Measurements from ENCODE around the gene MEAF6.

MEAF6 gene

DNA sequence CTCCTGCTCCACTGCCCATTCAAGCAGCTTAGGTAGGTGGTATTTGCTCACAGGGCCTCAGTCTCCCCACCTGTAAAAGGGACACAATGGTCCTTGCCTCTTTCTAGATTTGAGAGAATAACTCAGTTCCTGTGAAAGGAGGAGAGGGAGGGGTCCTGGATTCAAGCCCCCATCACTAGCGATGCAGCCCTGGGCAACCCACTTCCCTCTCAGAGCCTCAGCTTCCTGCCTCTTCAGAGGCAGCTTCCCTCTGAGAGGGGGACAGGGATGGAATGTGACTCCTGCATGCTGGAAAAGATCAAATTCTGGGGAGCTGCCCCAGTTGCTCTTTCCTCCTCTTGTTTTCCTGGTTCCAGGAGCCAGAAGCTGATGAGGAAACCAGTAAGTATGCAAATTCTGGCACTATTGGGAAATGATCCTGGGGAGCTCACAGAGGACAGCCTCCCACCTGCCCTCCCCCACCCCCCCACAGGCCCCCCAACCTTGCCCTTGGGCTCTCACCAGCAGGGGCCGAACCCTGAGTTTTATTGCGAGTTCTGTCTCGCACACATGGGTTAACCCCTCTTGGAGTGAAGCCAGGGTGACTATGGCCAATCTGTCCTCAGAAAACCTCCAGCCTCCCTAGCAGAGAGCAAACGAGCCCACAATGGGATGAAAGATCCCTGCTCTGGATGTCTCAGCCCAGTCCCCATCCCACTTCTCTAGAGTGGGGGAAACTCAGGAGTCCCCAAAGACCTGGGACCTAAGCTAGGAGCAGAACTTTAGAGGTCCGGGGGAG lies 28.5 kb downstream of the MEAF6 start:
- H3K27ac ChIP-seq, result peak overlapping the region; percentile 99
- TF ChIP-seq, protein P1, sequence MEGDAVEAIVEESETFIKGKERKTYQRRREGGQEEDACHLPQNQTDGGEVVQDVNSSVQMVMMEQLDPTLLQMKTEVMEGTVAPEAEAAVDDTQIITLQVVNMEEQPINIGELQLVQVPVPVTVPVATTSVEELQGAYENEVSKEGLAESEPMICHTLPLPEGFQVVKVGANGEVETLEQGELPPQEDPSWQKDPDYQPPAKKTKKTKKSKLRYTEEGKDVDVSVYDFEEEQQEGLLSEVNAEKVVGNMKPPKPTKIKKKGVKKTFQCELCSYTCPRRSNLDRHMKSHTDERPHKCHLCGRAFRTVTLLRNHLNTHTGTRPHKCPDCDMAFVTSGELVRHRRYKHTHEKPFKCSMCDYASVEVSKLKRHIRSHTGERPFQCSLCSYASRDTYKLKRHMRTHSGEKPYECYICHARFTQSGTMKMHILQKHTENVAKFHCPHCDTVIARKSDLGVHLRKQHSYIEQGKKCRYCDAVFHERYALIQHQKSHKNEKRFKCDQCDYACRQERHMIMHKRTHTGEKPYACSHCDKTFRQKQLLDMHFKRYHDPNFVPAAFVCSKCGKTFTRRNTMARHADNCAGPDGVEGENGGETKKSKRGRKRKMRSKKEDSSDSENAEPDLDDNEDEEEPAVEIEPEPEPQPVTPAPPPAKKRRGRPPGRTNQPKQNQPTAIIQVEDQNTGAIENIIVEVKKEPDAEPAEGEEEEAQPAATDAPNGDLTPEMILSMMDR (conservative IDR thresholded peaks at IDR 0.05), result no peak

DNA sequence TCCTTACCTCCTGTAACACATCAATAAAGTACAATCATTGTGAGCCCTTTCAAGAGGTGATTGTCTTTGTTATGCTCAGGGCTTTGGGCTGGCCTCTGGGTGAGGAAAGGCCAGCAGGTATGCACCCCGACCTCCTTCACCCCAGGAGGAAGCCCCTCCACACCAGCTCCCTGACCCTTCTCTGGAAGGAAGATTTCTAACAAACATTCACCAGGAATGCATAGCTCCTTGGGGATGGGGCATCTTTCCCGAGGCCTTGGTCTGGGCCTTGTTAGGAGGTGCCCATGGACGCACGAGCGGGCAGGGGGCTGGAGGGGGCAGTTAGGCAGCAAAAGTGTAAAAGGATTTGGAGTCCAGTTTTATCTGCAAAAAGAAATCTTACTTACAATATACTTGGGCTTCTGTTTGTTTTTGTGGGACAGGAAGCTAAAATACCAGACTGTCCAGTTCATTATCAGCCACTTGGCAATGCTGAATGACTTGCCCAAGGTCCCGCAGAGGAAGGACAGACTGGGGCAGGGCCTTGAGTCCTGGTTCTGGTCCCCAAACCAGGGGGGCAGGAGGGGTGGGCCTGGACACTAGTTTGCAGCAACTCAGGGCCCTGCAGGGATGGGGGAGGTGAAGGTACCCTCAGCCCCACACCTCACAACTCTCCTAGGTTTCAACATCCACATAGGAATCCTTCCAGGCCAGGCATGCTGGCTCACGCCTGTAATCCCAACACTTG lies 30.1 kb downstream of the MEAF6 start:
- TF ChIP-seq, protein P1 (conservative IDR thresholded peaks at IDR 0.05), result no peak
- peak overlapping the region; percentile 99 for H3K27ac ChIP-seq

- H3K27ac ChIP-seq, result peak overlapping the region; percentile 99
- TF ChIP-seq, protein P1 (conservative IDR thresholded peaks at IDR 0.05), result no peak
Measured at GRCh38 chr1:37483785-37484184, 30.8 kb downstream of the MEAF6 start.

- TF ChIP-seq, protein P1 (conservative IDR thresholded peaks at IDR 0.05), result no peak
- H3K27ac ChIP-seq, result peak overlapping the region; percentile 99
Measured at GRCh38 chr1:37482796-37483744, 31.5 kb downstream of the MEAF6 start.

GRCh38 chr1:37482004-37482785 lies 32.4 kb downstream of the MEAF6 start:
- TF ChIP-seq, protein P1 (conservative IDR thresholded peaks at IDR 0.05), result no peak
- peak overlapping the region; percentile 99 for H3K27ac ChIP-seq

GRCh38 chr1:37481289-37482003 lies 33.1 kb downstream of the MEAF6 start:
- TF ChIP-seq, protein P1 (conservative IDR thresholded peaks at IDR 0.05), result no peak
- H3K27ac ChIP-seq, result peak overlapping the region; percentile 99
